ENCODE data around the gene ARHGAP18. TPM values are rescaled to one million over a fixed set of nuclear protein-coding genes. Genes with fewer than 3 reads are reported as not detected.

Gene ARHGAP18, protein sequence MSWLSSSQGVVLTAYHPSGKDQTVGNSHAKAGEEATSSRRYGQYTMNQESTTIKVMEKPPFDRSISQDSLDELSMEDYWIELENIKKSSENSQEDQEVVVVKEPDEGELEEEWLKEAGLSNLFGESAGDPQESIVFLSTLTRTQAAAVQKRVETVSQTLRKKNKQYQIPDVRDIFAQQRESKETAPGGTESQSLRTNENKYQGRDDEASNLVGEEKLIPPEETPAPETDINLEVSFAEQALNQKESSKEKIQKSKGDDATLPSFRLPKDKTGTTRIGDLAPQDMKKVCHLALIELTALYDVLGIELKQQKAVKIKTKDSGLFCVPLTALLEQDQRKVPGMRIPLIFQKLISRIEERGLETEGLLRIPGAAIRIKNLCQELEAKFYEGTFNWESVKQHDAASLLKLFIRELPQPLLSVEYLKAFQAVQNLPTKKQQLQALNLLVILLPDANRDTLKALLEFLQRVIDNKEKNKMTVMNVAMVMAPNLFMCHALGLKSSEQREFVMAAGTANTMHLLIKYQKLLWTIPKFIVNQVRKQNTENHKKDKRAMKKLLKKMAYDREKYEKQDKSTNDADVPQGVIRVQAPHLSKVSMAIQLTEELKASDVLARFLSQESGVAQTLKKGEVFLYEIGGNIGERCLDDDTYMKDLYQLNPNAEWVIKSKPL
- 30.4 and 32.1 TPM in 2 replicates for total RNA-seq (2014; rRNA removed; shearing (Covaris generic))
- 14.6 and 19.6 TPM in 2 replicates for polyA plus RNA-seq (2015; cell fraction: cytosol; rRNA removed)
- polyA plus RNA-seq (2015; cell fraction: nucleus; rRNA removed): 15.9 and 16.2 TPM in 2 replicates

DNA sequence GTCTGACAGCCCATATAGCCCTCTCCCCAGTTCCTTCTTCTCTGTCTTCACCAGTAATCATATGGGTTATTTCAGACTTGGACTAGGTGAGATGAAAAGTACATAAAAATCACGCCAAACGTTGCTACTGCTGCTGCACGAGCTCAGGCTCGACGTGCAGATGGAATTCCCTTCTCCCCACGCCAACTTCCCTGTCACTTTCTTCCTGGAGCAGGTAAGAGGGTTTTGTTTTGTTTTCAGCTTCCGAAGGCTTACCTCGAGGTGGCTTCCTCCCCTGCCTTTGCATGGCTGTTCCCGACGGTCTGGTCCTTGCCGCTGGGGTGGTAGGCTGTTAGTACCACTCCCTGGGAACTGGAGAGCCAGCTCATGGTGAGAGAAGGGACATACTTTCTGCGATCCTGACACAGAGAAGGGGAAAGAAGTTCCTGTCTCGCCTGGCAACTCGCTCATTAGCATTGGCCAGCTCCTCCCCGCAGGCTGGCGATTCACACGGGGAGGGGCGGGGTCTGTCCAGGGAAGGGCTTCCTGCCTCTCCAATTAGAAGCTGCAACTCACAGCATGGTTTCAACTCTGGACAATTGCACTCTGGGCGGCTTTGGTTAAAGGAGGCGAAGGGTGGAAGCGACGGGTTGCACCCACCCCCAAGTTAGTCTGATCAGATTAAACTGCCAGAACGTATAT is at the start of gene ARHGAP18:
TSS of gene ARHGAP18 (minus strand) at position 409 of the 681 bp plus-strand sequence. CDS start at position 368, 41 bp downstream.
- DNase-seq (ENCODE audit: low read depth): peak; percentile 93

DNA sequence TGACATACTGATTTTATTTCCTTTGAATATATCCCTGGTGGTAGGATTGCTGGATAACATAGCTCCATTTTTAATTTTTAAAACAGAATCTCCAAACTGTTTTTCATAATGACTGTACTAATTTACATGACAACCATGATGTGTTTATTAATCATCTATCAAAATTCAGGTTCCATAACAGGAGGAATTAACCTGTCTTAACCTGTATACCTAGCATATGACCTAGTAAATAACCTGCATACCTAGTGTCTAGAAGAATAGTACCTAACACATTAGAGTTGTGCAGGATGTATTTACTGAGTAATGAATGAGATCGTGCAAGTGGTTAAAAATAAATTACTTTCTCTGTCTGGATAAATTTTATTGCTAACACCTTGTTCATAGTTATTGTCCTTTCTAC is 45.8 kb upstream of the ARHGAP18 start:
- DNase-seq (ENCODE audit: low read depth): no peak

DNA sequence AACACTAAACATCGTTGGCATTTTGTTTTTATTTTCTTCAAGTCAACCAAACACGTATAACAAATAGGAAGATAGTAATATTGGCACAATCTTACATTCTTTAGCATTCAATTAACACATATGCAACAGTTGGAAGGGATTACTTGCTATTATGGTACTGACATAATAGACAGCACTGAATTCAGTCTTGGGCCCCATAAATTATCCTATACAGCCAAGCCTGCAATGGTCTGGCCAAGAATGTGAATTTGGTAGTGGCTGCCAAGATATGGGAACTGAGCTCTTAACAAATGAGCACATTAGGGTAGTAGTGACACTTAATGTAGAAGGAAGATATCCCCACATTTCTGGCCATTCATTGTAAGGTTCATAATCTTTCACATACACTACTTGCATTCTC is 44.8 kb upstream of the ARHGAP18 start:
- DNase-seq (ENCODE audit: low read depth): no peak

DNA sequence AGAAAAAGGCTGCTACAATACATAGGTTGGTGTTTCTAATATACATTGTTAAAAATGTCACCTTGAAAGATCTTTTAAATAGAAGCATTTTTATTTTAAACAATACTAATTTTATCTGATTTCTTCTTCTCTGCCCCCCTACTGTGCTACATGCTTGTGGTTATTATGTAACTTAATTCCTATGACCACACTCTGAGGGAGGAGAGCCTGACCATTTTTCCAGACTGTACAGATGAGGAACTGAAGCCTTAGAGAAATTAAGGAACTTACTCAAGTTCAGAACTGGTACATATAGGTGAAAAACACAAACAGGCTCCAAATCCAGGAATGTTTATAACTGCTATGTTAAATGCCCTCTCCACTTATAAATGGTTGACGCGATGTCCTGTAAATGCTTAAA is 43.4 kb upstream of the ARHGAP18 start:
- DNase-seq (ENCODE audit: low read depth): peak; percentile 41

DNA sequence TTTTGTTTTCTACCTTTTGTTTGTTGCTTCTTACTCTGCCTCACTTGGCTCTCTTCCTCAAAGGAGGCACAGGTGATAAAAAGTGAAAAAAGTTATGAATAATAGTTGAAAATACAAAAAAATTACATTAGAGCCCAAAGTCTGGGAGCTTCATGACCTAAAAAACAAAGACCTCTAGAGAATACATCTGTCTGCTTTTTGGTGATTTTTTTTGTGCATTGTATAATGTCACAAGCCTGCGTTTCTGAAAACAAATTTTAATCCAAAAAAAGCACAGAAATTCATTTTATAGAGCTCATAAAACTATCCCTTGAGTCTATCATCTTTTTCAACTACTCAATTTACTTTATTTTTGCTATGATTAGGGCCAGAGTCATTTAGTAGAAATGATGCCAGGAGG is 41.4 kb upstream of the ARHGAP18 start:
- no peak for DNase-seq (ENCODE audit: low read depth)

DNA sequence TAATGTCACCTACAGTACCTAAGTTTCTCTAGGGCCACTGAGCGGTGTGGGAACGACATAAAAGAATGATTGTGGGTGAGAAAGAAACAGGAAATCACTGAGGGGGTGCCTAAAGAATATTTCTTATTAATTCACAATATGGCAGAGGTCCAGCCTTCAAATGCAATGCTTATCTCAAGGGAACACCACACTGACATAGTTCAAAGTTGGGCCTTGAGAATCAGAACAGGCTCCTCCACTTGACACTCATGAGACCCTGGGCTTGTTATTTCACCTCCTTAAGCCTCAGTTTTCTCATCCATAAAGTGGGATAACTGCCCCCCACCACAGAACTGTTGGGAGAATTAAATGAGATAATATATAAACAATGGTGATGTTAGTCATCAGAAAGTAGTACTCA is 40.4 kb upstream of the ARHGAP18 start:
- no peak for DNase-seq (ENCODE audit: low read depth)

DNA sequence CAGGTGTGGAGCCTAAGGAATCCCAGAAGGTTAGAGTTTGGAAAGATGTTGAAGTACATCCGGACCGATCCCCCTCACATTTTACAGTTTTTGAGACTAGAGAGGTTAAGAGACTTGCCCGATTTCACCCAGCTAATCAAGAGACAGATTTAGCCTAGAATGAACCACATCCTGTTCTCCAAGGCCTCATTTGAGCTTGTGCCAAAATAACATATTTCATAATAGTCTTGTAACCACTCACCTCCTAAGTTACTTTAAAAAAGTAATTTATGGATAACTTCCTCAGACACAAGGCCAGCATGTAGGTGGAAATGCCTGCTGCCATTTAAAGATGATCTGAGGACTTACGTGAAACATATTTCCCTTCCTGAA is 39.8 kb upstream of the ARHGAP18 start:
- peak; percentile 89 for DNase-seq (ENCODE audit: low read depth)

DNA sequence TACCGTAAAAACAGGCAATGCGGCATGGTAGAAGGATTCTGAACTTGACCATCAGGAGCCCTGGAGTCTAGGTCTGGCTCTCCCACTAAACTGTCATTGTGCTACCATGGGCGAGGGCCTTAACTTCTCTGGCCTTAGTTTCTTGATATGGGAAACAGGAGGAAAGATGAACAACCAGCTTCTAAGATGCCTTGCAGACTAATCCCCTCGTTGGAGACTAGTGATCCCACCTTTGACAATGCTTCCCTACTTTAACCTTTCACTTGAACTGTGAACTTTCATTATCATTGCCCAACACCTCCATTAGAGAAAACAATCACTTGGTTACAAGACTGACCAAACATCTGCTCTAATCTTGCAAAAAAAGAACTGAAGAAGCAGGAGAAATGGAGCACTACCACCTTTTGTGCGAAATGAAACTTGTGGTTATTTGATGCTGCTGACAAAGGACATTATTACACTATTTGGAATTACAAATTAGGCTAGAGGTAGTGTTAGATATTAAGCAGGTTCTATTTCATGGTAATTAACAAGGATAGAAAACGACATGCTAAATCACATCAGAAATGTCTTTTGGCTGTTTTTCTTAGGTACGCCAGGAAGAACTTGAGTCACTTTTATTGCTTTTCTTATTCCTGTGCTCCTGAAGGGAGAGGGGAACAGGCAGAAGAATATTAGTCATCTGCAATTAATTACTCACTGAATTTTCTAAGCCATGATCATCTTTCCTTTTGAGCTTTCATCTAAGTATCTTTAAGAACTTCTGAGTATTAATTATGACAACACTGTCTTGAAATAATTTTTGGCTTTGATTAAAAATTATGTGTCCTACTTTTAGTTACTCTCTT is 39.1 kb upstream of the ARHGAP18 start:
- DNase-seq (ENCODE audit: low read depth): peak; percentile 86

DNA sequence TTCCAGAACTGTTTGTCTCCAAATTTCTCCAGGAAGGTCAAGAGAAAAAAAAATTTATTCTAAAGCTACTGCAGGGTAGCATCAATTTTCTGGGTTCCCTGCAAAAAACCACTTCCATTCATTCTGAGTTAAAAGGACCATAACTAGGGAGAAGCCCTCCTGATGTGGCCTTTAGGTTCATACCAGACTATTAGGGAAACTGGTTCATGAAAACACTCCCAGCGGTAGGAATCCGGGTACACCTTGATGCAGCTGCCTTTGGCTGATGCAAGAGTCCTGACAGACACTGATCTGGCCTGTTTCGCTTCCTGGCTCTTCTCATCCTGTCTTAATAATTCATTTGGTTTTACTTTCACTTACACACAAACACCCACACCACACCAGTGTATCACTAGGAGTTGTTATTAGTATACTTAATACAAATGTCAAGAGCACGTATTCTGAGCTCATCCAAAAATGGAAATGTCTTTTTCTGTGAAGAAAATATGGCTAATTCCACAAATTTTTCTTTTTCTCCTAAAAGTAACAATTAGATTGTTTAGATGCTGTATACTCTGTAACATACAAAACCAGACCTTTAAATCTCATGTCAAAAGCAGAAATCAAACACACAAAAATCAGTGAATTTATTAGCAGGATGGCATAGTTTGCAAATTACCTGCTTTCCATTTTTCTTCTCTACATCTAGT is 38.4 kb upstream of the ARHGAP18 start:
- peak; percentile 51 for DNase-seq (ENCODE audit: low read depth)

DNA sequence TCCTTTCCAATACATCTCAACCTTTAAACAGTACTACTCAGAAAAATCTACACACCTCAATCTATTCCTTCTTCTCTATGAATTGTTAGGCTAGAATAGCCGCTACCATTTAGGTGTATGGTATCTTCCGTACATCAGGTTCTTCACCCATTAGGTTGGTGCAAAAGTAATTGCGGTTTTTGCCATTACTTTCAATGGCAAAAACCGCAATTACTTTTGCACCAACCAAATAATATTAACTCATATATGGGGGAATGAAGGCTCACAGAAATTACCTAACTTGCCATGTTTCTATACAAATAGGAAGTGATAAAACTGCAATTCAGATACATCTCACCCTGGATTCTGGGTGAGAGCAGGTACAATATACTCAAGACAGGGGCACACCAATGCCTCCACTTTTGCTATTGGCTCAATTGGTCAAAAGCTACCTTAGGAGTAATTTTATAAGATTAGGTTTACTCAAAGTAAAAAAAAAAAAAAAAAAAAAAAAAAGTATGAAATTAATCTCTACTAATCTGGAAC is 37.7 kb upstream of the ARHGAP18 start:
- no peak for DNase-seq (ENCODE audit: low read depth)

DNA sequence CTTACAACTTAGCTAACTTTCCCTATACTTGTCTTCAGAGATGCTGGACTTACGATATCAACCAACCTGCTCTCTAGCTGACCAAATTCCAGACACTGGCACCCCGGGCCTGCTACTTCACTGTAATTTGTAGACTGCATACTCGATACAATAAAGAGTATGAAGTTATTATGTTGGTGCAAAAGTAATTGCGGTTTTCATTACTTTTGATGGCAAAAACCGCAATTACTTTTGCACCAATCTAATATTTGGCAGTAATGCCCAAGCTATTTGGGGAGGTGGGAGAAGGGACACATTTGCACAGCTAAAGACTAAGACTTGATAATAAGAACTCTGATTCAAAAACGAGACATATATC is 34.9 kb upstream of the ARHGAP18 start:
- DNase-seq (ENCODE audit: low read depth): no peak

DNA sequence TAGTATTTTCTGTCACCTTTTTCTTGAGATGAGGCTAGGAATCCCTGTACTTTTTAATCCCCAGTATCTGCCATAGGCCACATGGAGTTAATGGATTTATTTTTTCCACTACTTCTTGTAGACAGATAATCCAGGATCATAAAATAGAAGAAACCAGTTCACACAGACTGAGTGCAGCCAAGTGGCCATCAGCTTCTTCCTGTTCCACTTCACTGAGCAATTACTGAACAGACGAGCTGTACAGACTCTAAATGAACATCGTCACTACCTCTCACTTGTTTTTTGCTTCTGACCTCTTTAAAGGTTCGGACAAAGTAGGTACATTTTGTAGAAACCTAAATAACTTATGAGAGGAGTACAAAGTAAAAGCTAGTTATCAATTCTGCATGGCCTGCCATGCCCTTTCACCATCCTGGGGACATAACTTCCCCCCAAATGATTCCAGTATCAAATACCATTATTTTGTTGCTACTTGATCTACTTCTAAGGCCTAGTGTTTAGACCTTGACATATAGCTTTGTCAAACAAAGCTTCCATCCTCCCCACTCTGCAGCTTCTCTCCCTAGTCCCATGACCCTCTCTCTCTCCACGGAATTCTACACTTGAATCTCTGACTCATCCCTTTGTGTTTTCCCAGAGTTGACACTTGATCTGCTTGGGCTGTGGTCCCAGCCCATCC is 34.4 kb upstream of the ARHGAP18 start:
- peak; percentile 92 for DNase-seq (ENCODE audit: low read depth)

DNA sequence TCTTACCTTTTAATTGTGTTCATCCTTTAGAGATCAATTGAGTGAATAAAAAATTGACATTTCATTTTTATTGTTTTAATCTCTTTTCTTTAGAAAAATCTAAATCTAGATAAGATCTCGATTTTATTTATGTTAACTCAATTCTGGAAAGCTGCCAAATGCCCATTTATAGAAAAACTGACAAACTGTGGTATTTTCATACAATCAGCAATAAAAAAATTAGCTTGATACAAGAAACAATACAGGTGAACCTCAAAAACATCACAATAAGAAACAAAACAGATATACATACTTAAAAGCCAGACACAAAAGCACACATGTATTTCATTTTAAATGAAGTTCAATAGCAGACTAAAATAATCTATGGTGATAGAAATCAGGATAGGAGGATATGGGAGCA is 30.0 kb upstream of the ARHGAP18 start:
- no peak for DNase-seq (ENCODE audit: low read depth)

DNA sequence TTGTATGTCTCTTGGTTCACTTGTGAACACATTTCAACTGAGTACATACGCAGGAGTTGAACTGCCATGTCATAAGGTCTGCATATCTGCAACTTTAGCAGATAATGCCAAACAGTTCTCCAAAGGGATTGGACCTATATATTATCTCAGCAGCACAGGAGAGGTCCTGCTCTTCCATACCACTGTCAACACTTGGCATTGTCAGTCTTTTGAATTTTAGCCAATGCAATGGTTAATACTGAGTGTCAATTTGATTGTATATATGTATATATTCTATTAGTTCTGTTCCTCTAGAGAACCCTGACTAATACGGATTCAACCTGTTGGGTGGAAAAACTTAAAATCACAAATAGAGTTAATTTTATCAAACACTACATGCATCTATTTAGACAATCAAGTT is 26.1 kb upstream of the ARHGAP18 start:
- no peak for DNase-seq (ENCODE audit: low read depth)

DNA sequence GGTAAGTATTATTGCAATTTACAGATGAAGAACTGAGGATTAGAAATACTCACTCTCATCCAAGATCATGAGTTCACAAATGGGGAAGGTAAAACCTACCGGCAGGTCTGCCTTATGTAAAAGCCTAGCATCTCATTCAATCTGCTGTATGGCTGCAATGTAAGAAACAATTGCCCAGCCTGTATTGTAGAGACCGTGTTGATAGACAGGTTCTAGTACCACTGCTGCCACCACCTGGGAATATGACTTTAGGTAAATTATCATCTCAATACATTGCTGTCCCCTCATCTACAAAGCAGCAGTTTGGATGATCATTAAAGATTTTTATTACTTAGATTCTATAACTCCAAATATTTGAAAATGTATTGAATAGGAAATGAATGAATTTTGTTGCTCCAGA is 23.3 kb upstream of the ARHGAP18 start:
- no peak for DNase-seq (ENCODE audit: low read depth)

DNA sequence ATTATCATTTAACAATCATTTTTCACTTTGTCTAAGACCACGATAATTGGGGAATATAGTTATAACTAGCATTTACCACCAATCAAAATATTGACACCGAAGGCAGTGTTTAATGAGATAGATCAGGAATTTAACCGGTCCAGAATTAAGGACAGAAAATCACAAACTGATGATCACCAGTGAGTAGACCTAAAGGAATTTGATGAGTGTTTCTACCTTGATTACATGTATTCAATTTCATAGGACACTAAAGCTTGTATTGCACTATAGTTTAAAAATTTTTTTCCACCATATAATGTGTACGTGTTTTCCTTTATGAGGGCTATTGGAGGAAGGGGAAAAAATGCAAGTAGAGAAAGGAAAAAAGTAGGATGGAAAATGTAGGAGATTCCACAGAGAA is 22.6 kb upstream of the ARHGAP18 start:
- no peak for DNase-seq (ENCODE audit: low read depth)

DNA sequence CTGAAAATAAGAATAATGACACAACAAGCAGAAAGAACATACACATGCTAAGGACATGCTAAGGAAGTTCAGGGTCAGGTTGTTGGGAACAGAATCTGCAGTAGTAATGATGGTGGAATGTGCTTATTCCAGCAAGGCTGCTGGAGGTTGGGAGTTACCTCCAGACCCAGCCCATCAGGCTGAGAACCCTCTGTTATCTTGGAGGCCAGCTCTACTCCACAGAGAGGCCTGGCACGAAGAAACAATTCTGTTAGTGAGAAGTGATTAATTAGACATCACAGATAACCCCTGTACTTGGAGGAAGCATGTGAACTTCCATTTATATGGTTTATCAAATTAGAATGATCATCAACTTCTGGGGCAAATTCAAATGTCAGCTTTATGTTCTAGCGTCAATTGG is 22.1 kb upstream of the ARHGAP18 start:
- DNase-seq (ENCODE audit: low read depth): no peak

DNA sequence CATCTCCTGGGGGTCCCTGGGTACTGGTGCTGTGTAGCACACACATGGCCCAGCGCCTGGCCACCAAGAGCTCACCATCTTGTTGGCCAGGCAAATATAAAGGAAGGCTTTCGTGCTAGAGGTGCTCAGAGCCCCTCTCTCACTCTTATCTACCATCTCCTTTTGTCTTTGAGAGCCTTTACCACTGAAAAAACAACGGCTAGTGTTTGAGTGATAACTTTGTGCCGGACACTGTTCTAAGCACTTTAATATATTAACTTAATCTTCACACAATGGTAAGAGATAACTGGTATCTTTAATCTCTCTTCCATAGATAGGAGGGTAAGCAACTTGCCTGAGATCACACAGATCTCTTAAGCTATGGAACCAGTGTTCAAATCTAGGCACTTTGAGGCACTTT is 21.5 kb upstream of the ARHGAP18 start:
- no peak for DNase-seq (ENCODE audit: low read depth)

DNA sequence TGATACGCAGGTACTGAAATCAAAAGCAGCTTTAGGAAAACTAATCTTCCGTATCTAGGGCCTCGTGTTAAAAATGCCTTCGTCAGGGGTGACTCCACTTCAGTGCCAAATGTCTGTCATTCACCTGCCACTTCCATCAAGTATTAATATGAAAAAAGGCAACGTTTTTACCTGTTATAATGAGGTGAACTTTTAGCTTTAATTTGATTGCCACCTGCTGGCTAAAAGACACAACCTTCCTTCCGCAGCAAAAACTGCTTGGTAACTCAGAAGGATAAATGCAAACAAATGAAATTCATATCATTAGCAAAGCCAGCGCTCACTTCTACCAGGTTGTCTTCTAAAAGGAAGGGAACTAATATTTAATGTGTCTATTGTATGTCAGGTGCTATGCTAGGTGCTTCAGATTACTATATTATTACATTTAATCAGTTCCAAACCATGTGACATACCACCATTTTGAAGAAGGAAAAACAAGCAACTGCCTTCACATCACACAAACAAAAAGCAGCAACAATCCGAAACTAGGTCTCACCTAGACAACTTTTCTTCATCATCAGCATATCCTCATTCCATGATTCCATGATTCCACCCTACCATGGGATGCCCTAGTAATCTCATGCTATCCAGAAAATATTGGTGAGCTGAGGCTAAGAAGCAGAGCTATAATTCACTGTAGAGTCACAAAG is 20.6 kb upstream of the ARHGAP18 start:
- DNase-seq (ENCODE audit: low read depth): peak; percentile 57
